Body of pancreas (tissue), 4 donors: Measurements from ENCODE around the gene STAC. TPM values are rescaled to one million over a fixed set of nuclear protein-coding genes. Genes with fewer than 3 reads are reported as not detected.

Source experiments
- ATAC-seq: fragments of 150-250 bp; one replicate; pipeline ENCODE4 v1.9.1; 2016
- DNase-seq, 4 donors: peaks; one replicate each; pipeline ENCODE4 v3.0.0-alpha.2; 2019
- H3K27ac ChIP-seq, 4 donors: fragments of 200-600 bp; sonication (generic); 1 replicate in 3 of 4; 2 replicates in 1 of 4; pipeline versions ENCODE4 v1.5.1 to v1.6.1; 2016 to 2019; ENCODE audit warnings: mild to moderate bottlenecking in 1 of 4, mixed read lengths in 1 of 4, moderate library complexity in 1 of 4
- H3K27me3 ChIP-seq, 2 donors: fragments of 200-600 bp; sonication (generic); one replicate each; pipeline ENCODE4 v1.6.0; 2016; ENCODE audit warnings: mild to moderate bottlenecking in 1 of 2
- H3K36me3 ChIP-seq, 2 donors: fragments of 200-600 bp; sonication (generic); replicated peaks in 1 of 2; 2 replicates each; pipeline ENCODE4 v1.5.1; 2016; ENCODE audit warnings: low read depth in 2 of 2; ENCODE audit not compliant: insufficient read depth in 1 of 2
- H3K4me1 ChIP-seq: fragments of 200-600 bp; sonication (generic); one replicate; pipeline ENCODE4 v1.6.0; 2016
- H3K4me3 ChIP-seq, 2 donors: fragments of 200-600 bp; sonication (generic); 1 replicate in 1 of 2; 2 replicates in 1 of 2; pipeline ENCODE4 v1.5.1; 2016 to 2019
- H3K9me3 ChIP-seq, 3 donors: fragments of 200-600 bp; sonication (generic); 1 replicate in 2 of 3; 2 replicates in 1 of 3; pipeline ENCODE4 v1.5.1; 2016
- CTCF ChIP-seq, 7 experiments: fragments of 450-650 bp in 4 of 7; fragments of 200-600 bp in 3 of 7; sonication (generic) in 3 of 7; IDR thresholded peaks; one replicate each; pipeline ENCODE4 v1.5.1; 2016 to 2019; ENCODE audit warnings: antibody characterized with exemption in 7 of 7
- POLR2A ChIP-seq, 3 donors: fragments of 450-650 bp; IDR thresholded peaks; one replicate each; pipeline ENCODE4 v1.6.1; 2016; ENCODE audit warnings: antibody characterized with exemption in 3 of 3, mild to moderate bottlenecking in 2 of 3
- WGBS, 2 donors: methylation state at CpG; one replicate each; pipeline ENCODE4 v1.1.5; 2017; 5-methylcytosine and 5-hydroxymethylcytosine counted together
- intact Hi-C: fragments of 100-400 bp; cut with DNase I; formaldehyde crosslinking; loops from one replicate; pipeline ENCODE4 v1.15.1; 2023
- total RNA-seq, 2 donors: library from RNA; depleted of rRNA; stranded (reverse); fragments of >200 nt; gene quantifications; one replicate each; pipeline ENCODE4 v1.1.0, GENCODE V29; 2016

The STAC gene
- total RNA-seq, 2 donors from 2014 or later: 1.3 TPM; not detected in 1

- Histone ChIP-seq H3K27ac (no peak overlapping the region), H3K36me3 (no peaks in the 10 kb centered on the region), H3K9me3 (no peaks in the 10 kb centered on the region), H3K27me3 (no peaks in the 10 kb centered on the region), H3K4me3 (no peak overlapping the region), H3K4me1 (no peaks in the 10 kb centered on the region)
- intact Hi-C loops: no loop called here
- TF ChIP-seq CTCF (IDR thresholded peaks at IDR 0.05) (no peak), POLR2A (IDR thresholded peaks at IDR 0.05) (no peak)
- ATAC-seq (no peak), DNase-seq (no peak)
- WGBS, 2 donors: 68 to 89% methylated on average over 4 of the region's 4 CpGs
Measured at GRCh38 chr3:36364260-36364659, 16.0 kb upstream of the STAC start.

- Histone ChIP-seq H3K27me3 (no peaks in the 10 kb centered on the region), H3K27ac (no peak overlapping the region), H3K4me3 (no peak overlapping the region), H3K36me3 (no peaks in the 10 kb centered on the region), H3K4me1 (no peaks in the 10 kb centered on the region), H3K9me3 (no peaks in the 10 kb centered on the region)
- DNase-seq (no peak), ATAC-seq (no peak)
- 57 to 70% methylated on average over 3 of the region's 3 CpGs for WGBS, 2 donors
- intact Hi-C loops: no loop called here
- no peak for TF ChIP-seq CTCF (IDR thresholded peaks at IDR 0.05)
- no peak for TF ChIP-seq POLR2A (IDR thresholded peaks at IDR 0.05)
Measured at GRCh38 chr3:36365829-36366228, 14.5 kb upstream of the STAC start.

- H3K27me3 ChIP-seq: no peaks in the 10 kb centered on the region
- WGBS, 2 donors: 55 to 70% methylated on average over 4 of the region's 4 CpGs
- intact Hi-C loops: no loop called here
Measured at GRCh38 chr3:36366308-36366707, 14.0 kb upstream of the STAC start.

GRCh38 chr3:36367912-36368573 lies 12.3 kb upstream of the STAC start:
- no peak overlapping the region for H3K4me3 ChIP-seq
- H3K4me1 ChIP-seq: no peaks in the 10 kb centered on the region
- intact Hi-C loops: no loop called here
- no peaks in the 10 kb centered on the region for H3K27me3 ChIP-seq
- no peaks in the 10 kb centered on the region for H3K36me3 ChIP-seq
- TF ChIP-seq POLR2A (IDR thresholded peaks at IDR 0.05) (no peak), CTCF (IDR thresholded peaks at IDR 0.05) (no peak)
- DNase-seq (no peak), ATAC-seq (no peak)
- H3K9me3 ChIP-seq: no peaks in the 10 kb centered on the region
- no peak overlapping the region for H3K27ac ChIP-seq
- WGBS, 2 donors: 88 to 91% methylated on average over 3 of the region's 3 CpGs

More at GRCh38 chr3:36366308-36366707, 14.0 kb upstream of the STAC start:
- ATAC-seq (no peak), DNase-seq (no peak)
- H3K27ac ChIP-seq: no peak overlapping the region
- no peaks in the 10 kb centered on the region for H3K36me3 ChIP-seq
- no peak overlapping the region for H3K4me3 ChIP-seq
- H3K4me1 ChIP-seq: no peaks in the 10 kb centered on the region
- TF ChIP-seq CTCF (IDR thresholded peaks at IDR 0.05): no peak
- no peak for TF ChIP-seq POLR2A (IDR thresholded peaks at IDR 0.05)
- no peaks in the 10 kb centered on the region for H3K9me3 ChIP-seq

GRCh38 chr3:36372534-36372935 lies 7.8 kb upstream of the STAC start:
- intact Hi-C loops: no loop called here
- ATAC-seq (no peak), DNase-seq (no peak)
- no peaks in the 10 kb centered on the region for H3K36me3 ChIP-seq
- TF ChIP-seq POLR2A (IDR thresholded peaks at IDR 0.05) (no peak), CTCF (IDR thresholded peaks at IDR 0.05) (no peak)
- no peaks in the 10 kb centered on the region for H3K27me3 ChIP-seq
- no peak overlapping the region for H3K27ac ChIP-seq
- H3K9me3 ChIP-seq: no peaks in the 10 kb centered on the region
- no peaks in the 10 kb centered on the region for H3K4me1 ChIP-seq
- no peak overlapping the region for H3K4me3 ChIP-seq
